NCI-H460 (cell line): ENCODE results near the gene LCP2. TPM values are rescaled to one million over a fixed set of nuclear protein-coding genes. Genes with fewer than 3 reads are reported as not detected.

ENCODE experiments used
- DNase-seq: peaks from one replicate; pipeline ENCODE4 v3.0.0-alpha.2; 2016; ENCODE audit warnings: low read depth; ENCODE audit errors: extremely low read depth
- total RNA-seq: library from RNA; depleted of rRNA; stranded (reverse); fragments of >200 nt; shearing (Covaris generic); gene quantifications from 2 replicates; pipeline ENCODE4 v1.2.3, GENCODE V29; 2014

The LCP2 gene
- total RNA-seq, 1 experiment from 2014 or later: not detected

- no peak for DNase-seq
These were observed 515 bp downstream of the LCP2 start for GRCh38 chr5:170296935-170297588.

- no peak for DNase-seq
These were observed 1.3 kb downstream of the LCP2 start for GRCh38 chr5:170296036-170296934.

GRCh38 chr5:170294556-170294955 is 3.0 kb downstream of the LCP2 start:
- DNase-seq: no peak

- no peak for DNase-seq
These were observed 3.5 kb downstream of the LCP2 start for GRCh38 chr5:170294057-170294456.

- no peak for DNase-seq
These were observed 4.3 kb downstream of the LCP2 start for GRCh38 chr5:170293273-170293672.

- no peak for DNase-seq
These were observed 5.1 kb downstream of the LCP2 start for GRCh38 chr5:170292179-170293104.

- no peak for DNase-seq
These were observed 7.1 kb downstream of the LCP2 start for GRCh38 chr5:170290498-170290897.

- no peak for DNase-seq
These were observed 7.8 kb downstream of the LCP2 start for GRCh38 chr5:170289764-170290163.

GRCh38 chr5:170289121-170289520 is 8.5 kb downstream of the LCP2 start:
- no peak for DNase-seq

GRCh38 chr5:170288551-170288950 is 9.0 kb downstream of the LCP2 start:
- no peak for DNase-seq

- DNase-seq: no peak
These were observed 9.4 kb downstream of the LCP2 start for GRCh38 chr5:170288151-170288550.

- DNase-seq: no peak
These were observed 10.0 kb downstream of the LCP2 start for GRCh38 chr5:170287532-170287931.

GRCh38 chr5:170286386-170286925 is 11.1 kb downstream of the LCP2 start:
- no peak for DNase-seq

GRCh38 chr5:170285181-170285580 is 12.4 kb downstream of the LCP2 start:
- no peak for DNase-seq

- no peak for DNase-seq
These were observed 13.3 kb downstream of the LCP2 start for GRCh38 chr5:170284231-170284630.

- no peak for DNase-seq
These were observed 14.3 kb downstream of the LCP2 start for GRCh38 chr5:170283296-170283695.

GRCh38 chr5:170280011-170280493 is 17.5 kb downstream of the LCP2 start:
- DNase-seq: no peak

- DNase-seq: no peak
These were observed 18.1 kb downstream of the LCP2 start for GRCh38 chr5:170279459-170279817.

GRCh38 chr5:170278611-170279458 is 18.7 kb downstream of the LCP2 start:
- no peak for DNase-seq

- DNase-seq: no peak
These were observed 19.7 kb downstream of the LCP2 start for GRCh38 chr5:170277867-170278281.
